Caco-2 (cell line): ENCODE results near the gene IRF2. TPM values are rescaled to one million over a fixed set of nuclear protein-coding genes. Genes with fewer than 3 reads are reported as not detected.

Experiments used
- BruUV-seq: library from RNA; stranded (reverse); fragments of 400-500 nt; replicated peaks from 2 replicates; lab custom pipeline; 2021; lab: Mats Ljungman, UMichigan
- CTCF ChIA-PET: fragments of 300-600 bp; sonication (Branson Sonifier 250); formaldehyde crosslinking; loops from one replicate; lab custom pipeline; 2022; ENCODE audit warnings: antibody characterized with exemption; lab: Charles Lee
- POLR2A ChIA-PET: fragments of 300-600 bp; sonication (Branson Sonifier 250); formaldehyde crosslinking; loops from one replicate; lab custom pipeline; 2022; ENCODE audit warnings: antibody characterized with exemption; lab: Charles Lee
- DNase-seq, 2 experiments: peaks; one replicate each; pipeline versions ENCODE4 v3.0.0 to v3.0.0-alpha.2; 2020 to 2022
- H3K27me3 ChIP-seq: replicated peaks from 2 replicates; pipeline ENCODE4 v1.6.0; 2011; ENCODE audit warnings: low read length; ENCODE audit not compliant: control insufficient read depth, insufficient read depth
- H3K36me3 ChIP-seq: 2 replicates; pipeline ENCODE4 v1.5.1; 2011; ENCODE audit warnings: low read length; ENCODE audit not compliant: control insufficient read depth, insufficient read depth
- H3K4me1 ChIP-seq: fragments of 250-450 bp; sonication (Bioruptor Pico); 2 replicates; pipeline ENCODE4 v1.5.1; 2020; ENCODE audit warnings: mild to moderate bottlenecking
- H3K4me3 ChIP-seq: 2 replicates; pipeline ENCODE4 v1.5.1; 2011; ENCODE audit warnings: low read depth, mild to moderate bottlenecking, control low read depth, low read length
- H3K9me3 ChIP-seq: fragments of 250-450 bp; sonication (Bioruptor Pico); 2 replicates; pipeline ENCODE4 v1.5.1; 2020; ENCODE audit warnings: mild to moderate bottlenecking, moderate library complexity
- H3K27ac Mint-ChIP-seq: one replicate; pipeline ENCODE4 v1.8.0; 2022; ENCODE audit warnings: mixed read lengths; ENCODE audit not compliant: unreplicated experiment
- H3K27me3 Mint-ChIP-seq: one replicate; pipeline ENCODE4 v1.8.0; 2022; ENCODE audit warnings: mixed read lengths; ENCODE audit not compliant: insufficient read depth, unreplicated experiment
- H3K36me3 Mint-ChIP-seq: one replicate; pipeline ENCODE4 v1.8.0; 2022; ENCODE audit warnings: mild to moderate bottlenecking, mixed read lengths; ENCODE audit not compliant: insufficient read depth, unreplicated experiment
- H3K4me1 Mint-ChIP-seq: one replicate; pipeline ENCODE4 v1.8.0; 2022; ENCODE audit warnings: low read depth, mixed read lengths; ENCODE audit not compliant: unreplicated experiment
- H3K4me3 Mint-ChIP-seq: one replicate; pipeline ENCODE4 v1.8.0; 2022; ENCODE audit warnings: mild to moderate bottlenecking, moderate library complexity, mixed read lengths; ENCODE audit not compliant: unreplicated experiment
- H3K9me3 Mint-ChIP-seq: one replicate; pipeline ENCODE4 v1.8.0; 2022; ENCODE audit warnings: mixed read lengths; ENCODE audit not compliant: unreplicated experiment
- intact Hi-C: fragments of 100-400 bp; cut with micrococcal nuclease; formaldehyde crosslinking; loops from one replicate; pipeline ENCODE4 v1.10.0; 2022; ENCODE audit not compliant: unreplicated experiment
- total RNA-seq: library from RNA; stranded (reverse); gene quantifications from 2 replicates; pipeline ENCODE4 v1.2.3, GENCODE V29; 2022
- TF ChIP-seq, protein P1 (sequence below), 2 experiments: fragments of 200-600 bp in 1 of 2; IDR thresholded peaks; 1 replicate in 1 of 2; 2 replicates in 1 of 2; pipeline versions ENCODE4 v1.5.1 to v1.8.0; 2011 to 2022; ENCODE audit warnings: antibody characterized with exemption in 1 of 2, control low read depth in 1 of 2, inconsistent platforms in 1 of 2, low read depth in 1 of 2, low read length in 1 of 2, mild to moderate bottlenecking in 1 of 2, moderate library complexity in 1 of 2; ENCODE audit not compliant: insufficient read depth in 1 of 2, severe bottlenecking in 1 of 2, unreplicated experiment in 1 of 2

IRF2 gene
- total RNA-seq, 1 experiment from 2014 or later = 9.2 TPM

DNA sequence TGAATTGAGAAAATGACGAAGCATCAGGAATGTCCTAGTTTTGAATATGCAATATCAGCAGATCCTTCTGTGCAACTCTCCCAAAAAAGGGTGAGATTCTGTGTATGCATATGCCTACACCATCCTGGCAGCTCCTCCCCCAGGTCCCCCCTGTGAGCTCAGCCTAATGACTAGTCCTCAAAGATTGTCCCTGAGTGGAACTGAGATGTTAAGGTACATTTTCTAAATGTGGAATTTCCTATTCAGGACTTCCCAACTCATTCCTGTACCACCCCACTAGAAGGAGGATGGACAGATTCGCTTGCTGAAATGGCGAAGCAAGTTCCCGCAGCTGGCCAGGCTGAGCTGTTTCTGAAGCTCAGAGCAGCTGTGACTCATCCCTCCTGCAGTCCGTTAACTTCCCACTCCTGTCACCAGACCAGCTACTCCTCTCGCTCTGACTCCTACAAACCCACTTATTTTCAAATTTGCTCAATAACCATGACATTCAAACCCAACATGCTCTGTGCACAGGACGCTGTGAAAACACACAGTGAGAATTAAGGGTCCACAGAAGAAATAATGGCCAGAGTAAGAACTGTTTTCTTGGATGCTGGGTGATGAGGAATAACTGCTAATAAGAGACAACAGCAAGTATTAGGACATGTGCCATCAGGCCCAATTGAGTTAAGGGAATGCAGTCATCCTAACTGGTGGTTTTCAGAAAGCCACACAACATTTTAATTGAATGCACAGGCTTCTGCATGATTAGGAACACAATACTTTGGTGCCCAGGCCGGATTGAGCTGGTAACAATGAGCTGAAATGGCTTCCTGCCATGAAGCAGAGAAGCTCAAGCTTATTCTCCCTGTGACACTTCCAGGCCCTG lies 40.0 kb upstream of the IRF2 start:
- BruUV-seq = no TSS peak
- Histone ChIP-seq H3K27me3 (no peaks in the 10 kb centered on the region), H3K4me1 (no peaks in the 10 kb centered on the region), H3K9me3 (0 out of 2 replicates have a peak, but pooled peaks cover 8% of the 10 kb centered on the region), H3K36me3 (no peaks in the 10 kb centered on the region), H3K4me3 (no peak overlapping the region)
- Mint-ChIP-seq H3K36me3 (no peaks in the 10 kb centered on the region), H3K4me1 (peaks cover 6% of the 10 kb centered on the region), H3K4me3 (no peak overlapping the region), H3K27me3 (no peaks in the 10 kb centered on the region), H3K27ac (no peak overlapping the region), H3K9me3 (peaks cover 9% of the 10 kb centered on the region)
- CTCF ChIA-PET = no interaction called here
- DNase-seq = no peak
- intact Hi-C loops = no loop called here
- POLR2A ChIA-PET = interaction anchor here (1.0 kb wide), 1 partner anchor 135 kb away, joined by 3 read pairs; the partner anchor contains the start of genes CASP3 and PRIMPOL
- TF ChIP-seq, protein P1, sequence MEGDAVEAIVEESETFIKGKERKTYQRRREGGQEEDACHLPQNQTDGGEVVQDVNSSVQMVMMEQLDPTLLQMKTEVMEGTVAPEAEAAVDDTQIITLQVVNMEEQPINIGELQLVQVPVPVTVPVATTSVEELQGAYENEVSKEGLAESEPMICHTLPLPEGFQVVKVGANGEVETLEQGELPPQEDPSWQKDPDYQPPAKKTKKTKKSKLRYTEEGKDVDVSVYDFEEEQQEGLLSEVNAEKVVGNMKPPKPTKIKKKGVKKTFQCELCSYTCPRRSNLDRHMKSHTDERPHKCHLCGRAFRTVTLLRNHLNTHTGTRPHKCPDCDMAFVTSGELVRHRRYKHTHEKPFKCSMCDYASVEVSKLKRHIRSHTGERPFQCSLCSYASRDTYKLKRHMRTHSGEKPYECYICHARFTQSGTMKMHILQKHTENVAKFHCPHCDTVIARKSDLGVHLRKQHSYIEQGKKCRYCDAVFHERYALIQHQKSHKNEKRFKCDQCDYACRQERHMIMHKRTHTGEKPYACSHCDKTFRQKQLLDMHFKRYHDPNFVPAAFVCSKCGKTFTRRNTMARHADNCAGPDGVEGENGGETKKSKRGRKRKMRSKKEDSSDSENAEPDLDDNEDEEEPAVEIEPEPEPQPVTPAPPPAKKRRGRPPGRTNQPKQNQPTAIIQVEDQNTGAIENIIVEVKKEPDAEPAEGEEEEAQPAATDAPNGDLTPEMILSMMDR (IDR thresholded peaks at IDR 0.05; ENCODE audit: insufficient read depth in 1 of 2, low read depth in 1 of 2, low read length in 1 of 2, severe bottlenecking in 1 of 2, unreplicated experiment in 1 of 2) = no peak

DNA sequence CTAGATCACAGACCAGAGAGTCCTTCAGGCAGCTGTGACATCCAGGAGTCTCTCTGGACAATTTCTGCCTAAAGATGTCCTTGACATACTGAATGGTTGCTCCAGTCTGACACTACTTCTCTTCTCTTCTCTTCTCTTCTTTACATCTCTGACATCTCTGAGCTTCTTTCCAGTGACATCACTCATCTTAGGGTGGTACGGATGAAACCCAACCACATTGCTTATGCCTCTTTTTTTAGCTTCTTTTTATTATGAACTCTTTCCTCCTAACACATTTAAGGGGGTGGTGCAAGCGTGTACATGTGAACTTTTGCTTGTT lies 39.4 kb upstream of the IRF2 start:
- BruUV-seq = no TSS peak
- ChIA-PET POLR2A (interaction anchor here (1.0 kb wide), 1 partner anchor 136 kb away, joined by 3 read pairs; the partner anchor contains the start of genes CASP3 and PRIMPOL), CTCF (no interaction called here)
- intact Hi-C loops = no loop called here
- Mint-ChIP-seq H3K27ac (no peak overlapping the region), H3K27me3 (no peaks in the 10 kb centered on the region), H3K9me3 (peaks cover 9% of the 10 kb centered on the region), H3K4me3 (no peak overlapping the region), H3K4me1 (peaks cover 6% of the 10 kb centered on the region), H3K36me3 (no peaks in the 10 kb centered on the region)
- Histone ChIP-seq H3K9me3 (0 out of 2 replicates have a peak, but pooled peaks cover 8% of the 10 kb centered on the region), H3K4me3 (no peak overlapping the region), H3K4me1 (no peaks in the 10 kb centered on the region), H3K27me3 (no peaks in the 10 kb centered on the region), H3K36me3 (no peaks in the 10 kb centered on the region)
- TF ChIP-seq, protein P1 (IDR thresholded peaks at IDR 0.05; ENCODE audit: insufficient read depth in 1 of 2, low read depth in 1 of 2, low read length in 1 of 2, severe bottlenecking in 1 of 2, unreplicated experiment in 1 of 2) = no peak
- DNase-seq = no peak

DNA sequence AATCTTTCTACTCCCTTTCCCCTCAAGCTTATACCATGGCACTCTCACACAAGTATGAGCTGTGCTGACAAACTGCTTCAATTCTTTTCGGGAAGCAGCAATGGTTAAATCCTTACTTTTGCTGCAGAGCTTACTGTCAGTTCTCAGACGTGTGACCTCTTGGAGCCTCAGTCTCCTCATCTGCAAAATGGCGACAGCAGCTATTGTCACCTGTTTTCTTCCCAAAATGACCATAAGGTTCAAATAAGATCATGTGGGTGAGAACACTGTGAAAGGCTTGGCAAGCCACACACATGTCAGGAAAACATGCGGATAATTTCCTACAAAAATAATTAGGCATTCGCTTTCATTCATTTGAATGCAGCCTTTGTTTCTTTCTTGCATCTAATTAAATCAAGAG lies 36.8 kb upstream of the IRF2 start:
- H3K4me3 Mint-ChIP-seq = no peak overlapping the region
- H3K9me3 Mint-ChIP-seq = peaks cover 9% of the 10 kb centered on the region
- no peaks in the 10 kb centered on the region for H3K36me3 Mint-ChIP-seq
- peaks cover 6% of the 10 kb centered on the region for H3K4me1 Mint-ChIP-seq
- no peaks in the 10 kb centered on the region for H3K27me3 Mint-ChIP-seq
- no peaks in the 10 kb centered on the region for H3K4me1 ChIP-seq
- BruUV-seq = no TSS peak
- TF ChIP-seq, protein P1 (IDR thresholded peaks at IDR 0.05; ENCODE audit: insufficient read depth in 1 of 2, low read depth in 1 of 2, low read length in 1 of 2, severe bottlenecking in 1 of 2, unreplicated experiment in 1 of 2) = no peak
- H3K9me3 ChIP-seq = 0 out of 2 replicates have a peak, but pooled peaks cover 8% of the 10 kb centered on the region
- intact Hi-C loops = no loop called here
- no peak overlapping the region for H3K27ac Mint-ChIP-seq
- DNase-seq = no peak
- ChIA-PET POLR2A (no interaction called here), CTCF (no interaction called here)
- no peaks in the 10 kb centered on the region for H3K36me3 ChIP-seq
- H3K4me3 ChIP-seq = no peak overlapping the region
- no peaks in the 10 kb centered on the region for H3K27me3 ChIP-seq
